Stomach smooth muscle (tissue), 2 donors: ENCODE data around the gene CD274.
"Not testable (repeated sequence)": the region's sequence is repeated elsewhere in the genome, so short reads cannot be mapped to it uniquely, and the experiment has no call there.

ENCODE experiments used
- H3K27ac ChIP-seq: one replicate; pipeline ENCODE4 v1.7.0; 2013; ENCODE audit warnings: mild to moderate bottlenecking, low read length, inconsistent platforms
- H3K27me3 ChIP-seq, 2 donors: one replicate each; pipeline ENCODE4 v1.7.0; 2013; ENCODE audit warnings: low read length in 2 of 2; ENCODE audit not compliant: insufficient read depth in 2 of 2, control insufficient read depth in 1 of 2
- H3K36me3 ChIP-seq, 2 donors: one replicate each; pipeline ENCODE4 v1.7.0; 2013; ENCODE audit warnings: low read length in 2 of 2; ENCODE audit not compliant: control insufficient read depth in 2 of 2, insufficient read depth in 2 of 2
- H3K4me1 ChIP-seq: one replicate; pipeline ENCODE4 v1.7.0; 2013; ENCODE audit warnings: low read length; ENCODE audit not compliant: control insufficient read depth, insufficient read depth
- H3K4me3 ChIP-seq, 2 donors: one replicate each; pipeline ENCODE4 v1.7.0; 2013; ENCODE audit warnings: low read length in 2 of 2
- H3K9ac ChIP-seq, 2 donors: one replicate each; pipeline ENCODE4 v1.7.0; 2013; ENCODE audit warnings: low read length in 2 of 2, mild to moderate bottlenecking in 1 of 2
- H3K9me3 ChIP-seq, 2 donors: one replicate each; pipeline ENCODE4 v1.7.0; 2013; ENCODE audit warnings: low read length in 2 of 2; ENCODE audit not compliant: control insufficient read depth in 2 of 2
- donor health status: healthy.
- donor health status: Pancreatic carcinoma.

Gene CD274

GRCh38 chr9:5428794-5429528 lies 21.4 kb upstream of the CD274 start:
- Histone ChIP-seq H3K27me3 (no peaks in the 10 kb centered on the region), H3K36me3 (peaks cover 3 to 14% of the 10 kb centered on the region in 2 donors), H3K4me1 (no peaks in the 10 kb centered on the region), H3K9me3 (no peaks in the 10 kb centered on the region), H3K27ac (no peak overlapping the region), H3K9ac (no peak overlapping the region), H3K4me3 (no peak overlapping the region)

DNA sequence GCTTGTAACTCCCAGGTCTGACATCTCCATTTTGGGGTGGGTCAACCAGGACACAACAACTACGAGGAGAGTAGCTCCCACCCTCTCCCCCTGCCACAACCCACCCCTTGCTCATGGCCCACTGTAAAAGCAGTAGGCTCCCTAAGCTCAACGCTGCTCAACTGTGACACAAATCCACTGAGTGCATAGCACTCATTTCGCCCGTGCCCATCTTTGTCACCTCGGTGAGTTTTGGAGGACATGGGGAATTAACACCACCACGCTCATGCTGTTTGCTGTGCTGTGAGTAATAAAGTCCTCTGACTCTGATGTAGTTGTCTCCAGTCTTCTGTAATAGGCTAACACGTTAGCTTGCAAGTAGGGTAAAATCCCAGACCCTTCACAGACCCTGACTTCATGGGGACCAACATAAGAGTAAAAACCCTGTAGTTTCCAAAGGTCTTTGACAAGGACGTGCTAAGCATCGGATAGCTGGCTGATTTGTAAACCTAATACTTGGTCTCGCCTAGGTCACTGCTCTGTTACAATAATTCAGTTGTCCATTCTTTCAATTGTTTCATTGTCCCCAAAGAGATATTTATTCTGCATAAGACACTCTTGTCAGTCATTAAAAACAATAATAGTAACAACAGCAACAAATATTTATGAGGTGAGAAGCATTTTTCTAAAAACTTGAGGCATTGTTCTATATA lies 20.3 kb upstream of the CD274 start:
- no peak overlapping the region for H3K9ac ChIP-seq
- no peaks in the 10 kb centered on the region for H3K4me1 ChIP-seq
- no peaks in the 10 kb centered on the region for H3K27me3 ChIP-seq
- H3K4me3 ChIP-seq, result no peak overlapping the region
- no peaks in the 10 kb centered on the region for H3K9me3 ChIP-seq
- H3K27ac ChIP-seq, result no peak overlapping the region
- peaks cover 3 to 14% of the 10 kb centered on the region in 2 donors for H3K36me3 ChIP-seq

GRCh38 chr9:5430912-5431311 lies 19.4 kb upstream of the CD274 start:
- no peak overlapping the region for H3K27ac ChIP-seq
- H3K36me3 ChIP-seq, result peaks cover 3 to 17% of the 10 kb centered on the region in 2 donors
- H3K4me1 ChIP-seq, result peaks cover 2% of the 10 kb centered on the region
- no peaks in the 10 kb centered on the region for H3K27me3 ChIP-seq
- no peaks in the 10 kb centered on the region for H3K9me3 ChIP-seq
- H3K9ac ChIP-seq, result no peak overlapping the region
- no peak overlapping the region for H3K4me3 ChIP-seq

DNA sequence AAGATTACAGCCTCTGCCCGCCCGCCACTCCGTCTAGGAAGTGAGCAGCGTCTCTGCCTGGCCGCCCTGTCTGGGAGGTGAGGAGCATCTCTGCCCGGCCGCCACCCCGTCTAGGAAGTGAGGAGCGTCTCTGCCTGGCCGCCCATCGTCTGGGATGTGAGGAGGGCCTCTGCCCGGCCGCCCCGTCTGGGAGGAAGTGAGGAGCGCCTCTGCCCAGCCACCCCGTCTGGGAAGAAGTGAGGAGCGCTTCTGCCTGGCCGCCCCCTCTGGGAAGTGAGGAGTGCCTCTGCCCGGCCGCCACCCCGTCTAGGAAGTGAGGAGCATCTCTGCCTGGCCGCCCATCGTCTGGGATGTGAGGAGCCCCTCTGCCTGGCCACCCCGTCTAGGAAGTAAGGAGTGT lies 17.5 kb upstream of the CD274 start:
- not testable (repeated sequence) for H3K27ac ChIP-seq, H3K9ac ChIP-seq, H3K4me3 ChIP-seq, H3K27me3 ChIP-seq, H3K4me1 ChIP-seq, H3K9me3 ChIP-seq
- H3K36me3 ChIP-seq, result peaks cover 3 to 15% of the 10 kb centered on the region in 2 donors

DNA sequence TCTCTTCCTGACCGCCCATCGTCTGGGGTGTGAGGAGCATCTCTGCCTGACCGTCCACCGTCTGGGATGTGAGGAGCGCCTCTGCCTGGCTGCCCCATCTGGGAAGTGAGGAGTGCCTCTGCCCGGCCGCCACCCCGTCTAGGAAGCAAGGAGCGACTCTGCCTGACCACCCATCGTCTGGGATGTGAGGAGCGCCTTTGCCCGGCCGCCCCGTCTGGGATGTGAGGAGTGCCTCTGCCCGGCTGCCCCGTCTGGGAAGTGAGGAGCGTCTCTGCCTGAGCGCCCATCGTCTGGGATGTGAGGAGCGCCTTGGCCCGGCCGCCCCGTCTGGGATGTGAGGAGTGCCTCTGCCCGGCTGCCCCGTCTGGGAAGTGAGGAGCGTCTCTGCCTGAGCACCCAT lies 17.0 kb upstream of the CD274 start:
- not testable (repeated sequence) for H3K9me3 ChIP-seq, H3K27me3 ChIP-seq, H3K4me1 ChIP-seq, H3K4me3 ChIP-seq, H3K9ac ChIP-seq, H3K27ac ChIP-seq
- H3K36me3 ChIP-seq, result peaks cover 3 to 15% of the 10 kb centered on the region in 2 donors

DNA sequence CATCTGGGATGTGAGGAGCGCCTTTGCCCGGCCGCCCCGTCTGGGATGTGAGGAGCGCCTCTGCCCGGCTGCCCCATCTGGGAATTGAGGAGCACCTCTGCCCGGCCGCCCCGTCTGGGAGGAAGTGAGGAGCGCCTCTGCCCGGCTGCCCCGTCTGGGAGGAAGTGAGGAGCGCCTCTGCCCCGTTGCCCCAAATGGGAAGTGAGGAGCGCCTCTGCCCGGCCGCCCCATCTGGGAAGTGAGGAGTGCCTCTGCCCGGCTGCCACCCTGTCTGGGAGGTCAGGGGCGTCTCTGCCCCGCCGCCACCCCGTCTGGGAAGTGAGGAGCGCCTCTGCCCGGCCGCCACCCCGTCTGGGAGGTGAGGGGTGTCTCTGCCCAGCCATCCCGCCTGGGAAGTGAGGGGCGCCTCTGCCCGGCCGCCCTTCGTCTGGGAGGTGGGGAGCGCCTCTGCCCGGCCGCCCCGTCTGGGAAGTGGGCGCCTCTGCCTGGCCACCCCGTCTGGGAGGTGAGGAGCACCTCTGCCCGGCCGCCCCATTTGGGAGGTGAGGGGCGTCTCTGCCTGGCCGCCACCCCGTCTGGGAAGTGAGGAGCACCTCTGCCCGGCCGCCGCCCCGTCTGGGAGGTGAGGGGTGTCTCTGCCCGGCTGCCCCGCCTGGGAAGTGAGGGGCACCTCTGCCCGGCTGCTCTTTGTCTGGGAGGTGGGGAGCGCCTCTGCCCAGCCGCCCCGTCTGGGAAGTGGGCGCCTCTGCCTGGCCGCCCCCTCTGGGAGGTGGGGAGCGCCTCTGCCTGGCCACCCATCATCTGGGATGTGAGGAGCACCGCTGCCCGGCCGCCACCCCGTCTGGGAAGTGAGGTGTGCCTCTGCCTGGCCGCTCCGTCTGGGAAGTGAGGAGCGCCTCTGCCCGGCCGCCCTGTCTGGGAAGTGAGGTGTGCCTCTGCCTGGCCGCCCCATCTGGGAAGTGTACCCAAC lies 16.2 kb upstream of the CD274 start:
- not testable (repeated sequence) for H3K4me3 ChIP-seq, H3K27me3 ChIP-seq, H3K9ac ChIP-seq, H3K27ac ChIP-seq, H3K9me3 ChIP-seq
- Histone ChIP-seq H3K36me3 (peaks cover 3 to 14% of the 10 kb centered on the region in 2 donors), H3K4me1 (peaks cover 12% of the 10 kb centered on the region)

DNA sequence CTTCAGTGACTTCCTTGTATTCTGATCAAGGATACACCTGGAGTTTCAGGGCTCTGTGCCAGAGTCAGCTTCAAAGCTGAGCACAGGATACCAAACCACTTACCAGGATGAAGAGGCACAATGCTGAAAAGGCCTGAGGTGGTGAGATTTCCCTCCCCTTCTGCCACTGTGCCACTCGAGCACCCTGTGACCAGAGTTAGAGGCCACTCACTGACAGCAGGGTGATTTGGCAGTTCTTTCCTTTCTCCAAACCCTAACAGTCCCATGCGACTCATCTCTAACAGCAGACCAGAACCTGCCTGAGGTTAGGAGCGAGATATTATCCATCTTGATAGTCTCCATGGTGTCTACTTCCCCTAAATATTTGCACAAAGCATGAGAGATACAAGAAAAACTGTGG lies 14.4 kb upstream of the CD274 start:
- Histone ChIP-seq H3K27ac (no peak overlapping the region), H3K4me3 (no peak overlapping the region), H3K27me3 (no peaks in the 10 kb centered on the region)

GRCh38 chr9:5436441-5436840 lies 13.9 kb upstream of the CD274 start:
- Histone ChIP-seq H3K36me3 (peaks cover 0 to 6% of the 10 kb centered on the region in 2 donors), H3K9ac (peak overlapping the region in 1 of 2 donors; percentile 96), H3K4me1 (peaks cover 12% of the 10 kb centered on the region), H3K4me3 (peak overlapping the region in 1 of 2 donors; percentile 89), H3K9me3 (no peaks in the 10 kb centered on the region), H3K27ac (no peak overlapping the region), H3K27me3 (no peaks in the 10 kb centered on the region)

More for the DNA sequence above, 14.4 kb upstream of the CD274 start:
- no peaks in the 10 kb centered on the region for H3K9me3 ChIP-seq
- peaks cover 12% of the 10 kb centered on the region for H3K4me1 ChIP-seq
- H3K36me3 ChIP-seq, result peaks cover 0 to 6% of the 10 kb centered on the region in 2 donors
- no peak overlapping the region for H3K9ac ChIP-seq

DNA sequence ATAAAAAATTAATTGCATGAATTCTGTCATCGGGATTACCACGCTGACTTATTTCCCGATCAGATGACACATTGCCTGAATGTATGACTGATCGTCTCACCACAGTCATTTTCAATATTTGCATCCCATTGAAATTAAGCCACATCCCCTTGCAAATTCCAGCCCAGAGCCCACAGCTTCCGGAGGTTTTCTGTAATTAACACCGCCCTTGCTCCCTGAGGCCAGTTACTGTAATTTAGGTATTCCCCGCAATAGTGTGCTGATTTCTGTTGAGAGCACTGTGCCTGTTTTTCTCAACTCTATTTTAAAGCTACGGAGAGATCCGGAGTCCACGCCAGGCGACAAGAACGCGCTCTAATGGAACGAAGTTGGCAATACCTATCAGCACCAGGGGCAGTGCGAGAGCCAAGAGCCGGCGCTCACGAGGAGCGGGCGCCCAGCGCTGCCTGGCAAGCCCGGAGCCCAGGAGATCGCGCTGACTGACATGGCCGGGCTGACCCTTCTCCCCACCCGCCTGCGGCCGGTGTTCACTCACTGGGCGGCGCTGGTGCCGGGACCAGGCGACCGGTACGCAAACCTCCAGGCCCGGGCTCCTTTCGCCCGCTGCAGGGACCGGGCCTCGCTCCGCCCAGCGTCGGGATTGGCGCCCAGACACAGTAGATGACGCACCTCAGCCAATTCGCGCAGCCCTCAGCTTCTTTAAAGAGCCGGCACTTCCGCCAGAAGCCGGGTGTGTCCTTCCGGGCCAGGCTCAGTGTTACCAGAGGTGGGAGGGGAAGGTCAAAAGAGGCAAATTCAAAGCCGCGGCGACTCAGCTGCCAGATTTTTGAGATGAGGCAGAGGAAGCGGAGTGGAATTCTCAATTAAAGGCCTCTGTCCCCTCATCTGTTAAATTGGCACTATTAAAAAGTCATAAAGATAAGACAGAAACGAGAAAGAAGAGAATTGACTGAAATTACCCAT lies 12.8 kb upstream of the CD274 start, which contains the start of gene PLGRKT:
TSS of gene PLGRKT (minus strand) at position 672 of the 963 bp plus-strand sequence. CDS start 5,948 bp downstream, outside the sequence.
- H3K4me1 ChIP-seq, result peaks cover 12% of the 10 kb centered on the region
- no peaks in the 10 kb centered on the region for H3K9me3 ChIP-seq
- H3K27ac ChIP-seq, result peak within 1 kb of the TSS; percentile 92
- H3K27me3 ChIP-seq, result no peaks in the 10 kb centered on the region
- H3K36me3 ChIP-seq, result peaks cover 0 to 4% of the 10 kb centered on the region in 2 donors
- peak within 1 kb of the TSS; percentile 77 to 89 for H3K4me3 ChIP-seq
- peak within 1 kb of the TSS; percentile 86 to 96 for H3K9ac ChIP-seq
